Caco-2 (cell line): ENCODE measurements around the gene MAP2K2. TPM values are rescaled to one million over a fixed set of nuclear protein-coding genes. Genes with fewer than 3 reads are reported as not detected.

Source experiments
- BruUV-seq: library from RNA; stranded (reverse); fragments of 400-500 nt; replicated peaks from 2 replicates; lab custom pipeline; 2021; lab: Mats Ljungman, UMichigan
- CTCF ChIA-PET: fragments of 300-600 bp; sonication (Branson Sonifier 250); formaldehyde crosslinking; loops from one replicate; lab custom pipeline; 2022; ENCODE audit warnings: antibody characterized with exemption; lab: Charles Lee
- POLR2A ChIA-PET: fragments of 300-600 bp; sonication (Branson Sonifier 250); formaldehyde crosslinking; loops from one replicate; lab custom pipeline; 2022; ENCODE audit warnings: antibody characterized with exemption; lab: Charles Lee
- DNase-seq, 2 experiments: peaks; one replicate each; pipeline versions ENCODE4 v3.0.0 to v3.0.0-alpha.2; 2020 to 2022
- H3K27me3 ChIP-seq: replicated peaks from 2 replicates; pipeline ENCODE4 v1.6.0; 2011; ENCODE audit warnings: low read length; ENCODE audit not compliant: control insufficient read depth, insufficient read depth
- H3K36me3 ChIP-seq: 2 replicates; pipeline ENCODE4 v1.5.1; 2011; ENCODE audit warnings: low read length; ENCODE audit not compliant: control insufficient read depth, insufficient read depth
- H3K4me1 ChIP-seq: fragments of 250-450 bp; sonication (Bioruptor Pico); 2 replicates; pipeline ENCODE4 v1.5.1; 2020; ENCODE audit warnings: mild to moderate bottlenecking
- H3K4me3 ChIP-seq: 2 replicates; pipeline ENCODE4 v1.5.1; 2011; ENCODE audit warnings: low read depth, mild to moderate bottlenecking, control low read depth, low read length
- H3K9me3 ChIP-seq: fragments of 250-450 bp; sonication (Bioruptor Pico); 2 replicates; pipeline ENCODE4 v1.5.1; 2020; ENCODE audit warnings: mild to moderate bottlenecking, moderate library complexity
- H3K27ac Mint-ChIP-seq: one replicate; pipeline ENCODE4 v1.8.0; 2022; ENCODE audit warnings: mixed read lengths; ENCODE audit not compliant: unreplicated experiment
- H3K27me3 Mint-ChIP-seq: one replicate; pipeline ENCODE4 v1.8.0; 2022; ENCODE audit warnings: mixed read lengths; ENCODE audit not compliant: insufficient read depth, unreplicated experiment
- H3K36me3 Mint-ChIP-seq: one replicate; pipeline ENCODE4 v1.8.0; 2022; ENCODE audit warnings: mild to moderate bottlenecking, mixed read lengths; ENCODE audit not compliant: insufficient read depth, unreplicated experiment
- H3K4me1 Mint-ChIP-seq: one replicate; pipeline ENCODE4 v1.8.0; 2022; ENCODE audit warnings: low read depth, mixed read lengths; ENCODE audit not compliant: unreplicated experiment
- H3K4me3 Mint-ChIP-seq: one replicate; pipeline ENCODE4 v1.8.0; 2022; ENCODE audit warnings: mild to moderate bottlenecking, moderate library complexity, mixed read lengths; ENCODE audit not compliant: unreplicated experiment
- H3K9me3 Mint-ChIP-seq: one replicate; pipeline ENCODE4 v1.8.0; 2022; ENCODE audit warnings: mixed read lengths; ENCODE audit not compliant: unreplicated experiment
- CTCF ChIP-seq, 2 experiments: fragments of 200-600 bp in 1 of 2; IDR thresholded peaks; 1 replicate in 1 of 2; 2 replicates in 1 of 2; pipeline versions ENCODE4 v1.5.1 to v1.8.0; 2011 to 2022; ENCODE audit warnings: antibody characterized with exemption in 1 of 2, control low read depth in 1 of 2, inconsistent platforms in 1 of 2, low read depth in 1 of 2, low read length in 1 of 2, mild to moderate bottlenecking in 1 of 2, moderate library complexity in 1 of 2; ENCODE audit not compliant: insufficient read depth in 1 of 2, severe bottlenecking in 1 of 2, unreplicated experiment in 1 of 2
- intact Hi-C: fragments of 100-400 bp; cut with micrococcal nuclease; formaldehyde crosslinking; loops from one replicate; pipeline ENCODE4 v1.10.0; 2022; ENCODE audit not compliant: unreplicated experiment
- total RNA-seq: library from RNA; stranded (reverse); gene quantifications from 2 replicates; pipeline ENCODE4 v1.2.3, GENCODE V29; 2022

The MAP2K2 gene
- total RNA-seq, 1 experiment from 2014 or later, result 149 TPM

- H3K36me3 Mint-ChIP-seq, result peaks cover 50% of the 10 kb centered on the region
- intact Hi-C loops, result loop anchor here (10.0 kb wide), 1 partner anchor 77 kb away; the partner anchor contains the start of gene EEF2
- H3K4me3 ChIP-seq, result no peak overlapping the region
- peaks cover 47% of the 10 kb centered on the region for H3K4me1 ChIP-seq
- H3K27ac Mint-ChIP-seq, result no peak overlapping the region
- H3K27me3 ChIP-seq, result no peaks in the 10 kb centered on the region
- no peaks in the 10 kb centered on the region; the same call in none of the 2 replicates for H3K36me3 ChIP-seq
- peak overlapping the region; percentile 9 for H3K4me3 Mint-ChIP-seq
- no peaks in the 10 kb centered on the region for H3K9me3 ChIP-seq
- ChIA-PET POLR2A (no interaction called here), CTCF (no interaction called here)
- no peaks in the 10 kb centered on the region for H3K9me3 Mint-ChIP-seq
- DNase-seq, result peak; percentile 81 to 87
- BruUV-seq, result no TSS peak
- no peaks in the 10 kb centered on the region for H3K27me3 Mint-ChIP-seq
- H3K4me1 Mint-ChIP-seq, result no peaks in the 10 kb centered on the region
- TF ChIP-seq CTCF (IDR thresholded peaks at IDR 0.05; ENCODE audit: insufficient read depth in 1 of 2, low read depth in 1 of 2, low read length in 1 of 2, severe bottlenecking in 1 of 2, unreplicated experiment in 1 of 2), result no peak
Measured at GRCh38 chr19:4061683-4062418, 62.1 kb downstream of the MAP2K2 start.

GRCh38 chr19:4061178-4061682, 62.7 kb downstream of the MAP2K2 start:
- no peak for TF ChIP-seq CTCF (IDR thresholded peaks at IDR 0.05; ENCODE audit: insufficient read depth in 1 of 2, low read depth in 1 of 2, low read length in 1 of 2, severe bottlenecking in 1 of 2, unreplicated experiment in 1 of 2)
- H3K36me3 Mint-ChIP-seq, result peaks cover 57% of the 10 kb centered on the region
- CTCF ChIA-PET, result no interaction called here
- Histone ChIP-seq H3K4me1 (peaks cover 47% of the 10 kb centered on the region), H3K27me3 (no peaks in the 10 kb centered on the region), H3K4me3 (no peak overlapping the region), H3K36me3 (no peaks in the 10 kb centered on the region; the same call in none of the 2 replicates), H3K9me3 (no peaks in the 10 kb centered on the region)
- H3K4me1 Mint-ChIP-seq, result no peaks in the 10 kb centered on the region
- no peak for DNase-seq
- intact Hi-C loops, result loop anchor here (10.0 kb wide), 1 partner anchor 76 kb away; the partner anchor contains the start of gene EEF2
- POLR2A ChIA-PET, result no interaction called here
- H3K4me3 Mint-ChIP-seq, result peak overlapping the region; percentile 9
- no peaks in the 10 kb centered on the region for H3K9me3 Mint-ChIP-seq
- BruUV-seq, result no TSS peak
- no peak overlapping the region for H3K27ac Mint-ChIP-seq
- H3K27me3 Mint-ChIP-seq, result no peaks in the 10 kb centered on the region

GRCh38 chr19:4060621-4061177, 63.2 kb downstream of the MAP2K2 start:
- Histone ChIP-seq H3K27me3 (no peaks in the 10 kb centered on the region), H3K9me3 (no peaks in the 10 kb centered on the region), H3K4me3 (no peak overlapping the region), H3K4me1 (peaks cover 47% of the 10 kb centered on the region), H3K36me3 (peaks cover 1% of the 10 kb centered on the region)
- no TSS peak for BruUV-seq
- Mint-ChIP-seq H3K36me3 (peaks cover 62% of the 10 kb centered on the region), H3K27ac (peak overlapping the region; percentile 51), H3K4me1 (no peaks in the 10 kb centered on the region), H3K4me3 (no peak overlapping the region), H3K27me3 (no peaks in the 10 kb centered on the region), H3K9me3 (no peaks in the 10 kb centered on the region)
- no peak for DNase-seq
- intact Hi-C loops, result loop anchor here (10.0 kb wide), 1 partner anchor 76 kb away; the partner anchor contains the start of gene EEF2
- no peak for TF ChIP-seq CTCF (IDR thresholded peaks at IDR 0.05; ENCODE audit: insufficient read depth in 1 of 2, low read depth in 1 of 2, low read length in 1 of 2, severe bottlenecking in 1 of 2, unreplicated experiment in 1 of 2)
- POLR2A ChIA-PET, result no interaction called here
- CTCF ChIA-PET, result no interaction called here
